Panc1 (cell line): ENCODE data around the gene LKAAEAR1. TPM values are rescaled to one million over a fixed set of nuclear protein-coding genes. Genes with fewer than 3 reads are reported as not detected.

Experiments
- ATAC-seq: fragments of 200-7000 bp; cut with Tn5 transposase; 2 replicates; pipeline ENCODE4 v1.9.1; 2020; ENCODE audit warnings: mild to moderate bottlenecking, moderate library complexity
- Bru-seq: library from RNA; stranded (reverse); fragments of 400-500 nt; gene quantifications from one replicate; lab custom pipeline; 2021; lab: Mats Ljungman, UMichigan
- BruChase-seq, 2 experiments: library from RNA; stranded (reverse); fragments of 400-500 nt; gene quantifications; one replicate each; lab custom pipeline; 2021; lab: Mats Ljungman, UMichigan
- BruUV-seq: library from RNA; stranded (reverse); fragments of 400-500 nt; replicated peaks from 2 replicates; lab custom pipeline; 2021; lab: Mats Ljungman, UMichigan
- CTCF ChIA-PET: fragments of 300-600 bp; sonication (Branson Sonifier 250); formaldehyde crosslinking; loops from one replicate; lab custom pipeline; 2022; ENCODE audit warnings: antibody characterized with exemption; lab: Charles Lee
- POLR2A ChIA-PET: fragments of 300-600 bp; sonication (Branson Sonifier 250); formaldehyde crosslinking; loops from one replicate; lab custom pipeline; 2022; ENCODE audit warnings: antibody characterized with exemption; lab: Charles Lee
- DNase-seq: peaks from one replicate; pipeline ENCODE4 v3.0.0-alpha.2; 2010; ENCODE audit warnings: low read depth, low spot score
- H3K27ac ChIP-seq: 2 replicates; pipeline ENCODE4 v1.5.1; 2011; ENCODE audit warnings: mild to moderate bottlenecking, low read length, inconsistent platforms
- H3K27me3 ChIP-seq: fragments of 200-500 bp; sonication (Bioruptor generic); 2 replicates; pipeline ENCODE4 v1.6.0; 2014; ENCODE audit warnings: low read length, inconsistent platforms; ENCODE audit not compliant: control insufficient read depth, insufficient read depth
- H3K36me3 ChIP-seq: fragments of 200-500 bp; sonication (Bioruptor generic); 2 replicates; pipeline ENCODE4 v1.5.1; 2014; ENCODE audit warnings: inconsistent platforms, mild to moderate bottlenecking, low read length, moderate library complexity; ENCODE audit not compliant: control insufficient read depth, insufficient read depth
- H3K4me1 ChIP-seq: 2 replicates; pipeline ENCODE4 v1.5.1; 2011; ENCODE audit warnings: inconsistent platforms, mild to moderate bottlenecking, low read length, moderate library complexity; ENCODE audit not compliant: control insufficient read depth, insufficient read depth
- H3K4me3 ChIP-seq, 2 experiments: 2 replicates each; pipeline ENCODE4 v1.5.1; 2011 to 2012; ENCODE audit warnings: low read depth in 2 of 2, low read length in 2 of 2, mild to moderate bottlenecking in 2 of 2, inconsistent platforms in 1 of 2, moderate library complexity in 1 of 2
- H3K9me3 ChIP-seq: fragments of 200-500 bp; sonication (Bioruptor generic); 2 replicates; pipeline ENCODE4 v1.5.1; 2014; ENCODE audit warnings: low read depth, mild to moderate bottlenecking, inconsistent platforms, low read length, moderate library complexity; ENCODE audit not compliant: control insufficient read depth, insufficient read depth
- CTCF ChIP-seq: fragments of 450-650 bp; IDR thresholded peaks from 2 replicates; pipeline ENCODE4 v1.5.1; 2017; ENCODE audit warnings: mild to moderate bottlenecking
- POLR2AphosphoS5 ChIP-seq: IDR thresholded peaks from 2 replicates; pipeline ENCODE4 v1.6.1; 2012; ENCODE audit warnings: mild to moderate bottlenecking, low read depth, low read length, moderate library complexity
- REST ChIP-seq, 2 experiments: IDR thresholded peaks; 2 replicates each; pipeline ENCODE4 v1.6.1; 2011 to 2012; ENCODE audit warnings: low read depth in 2 of 2, control low read depth in 1 of 2, low read length in 1 of 2, mild to moderate bottlenecking in 1 of 2, moderate library complexity in 1 of 2; ENCODE audit not compliant: insufficient read depth in 1 of 2
- SIN3A ChIP-seq: IDR thresholded peaks from 2 replicates; pipeline ENCODE4 v1.6.1; 2012; ENCODE audit warnings: low read depth, mild to moderate bottlenecking, low read length, moderate library complexity, borderline replicate concordance; ENCODE audit not compliant: insufficient read depth
- TCF7L2 ChIP-seq: IDR thresholded peaks from 2 replicates; pipeline ENCODE4 v1.6.1; 2011; ENCODE audit warnings: mild to moderate bottlenecking, low read depth, low read length, inconsistent platforms
- in situ Hi-C: cut with HindIII; loops from 2 replicates; pipeline ENCODE4 v1.10.0; 2016; ENCODE audit warnings: low sequenced_read_pairs, low pct_unique_long_range_greater_than_20kb
- intact Hi-C: fragments of 100-400 bp; cut with micrococcal nuclease; formaldehyde crosslinking; loops from one replicate; pipeline ENCODE4 v1.10.0; 2022; ENCODE audit not compliant: unreplicated experiment
- long read RNA-seq: library from polyadenylated mRNA; unstranded; transcript quantifications from one replicate; pipeline ENCODE4 v2.0.0, GENCODE V29; 2021; ENCODE audit not compliant: unreplicated experiment
- polyA plus RNA-seq: library from polyadenylated mRNA; unstranded; fragments of >200 nt; gene quantifications from one replicate; pipeline ENCODE4 v1.2.1, GENCODE V29; 2012; ENCODE audit warnings: missing spikeins; ENCODE audit not compliant: insufficient read length
- total RNA-seq: library from RNA; stranded (reverse); gene quantifications from one replicate; pipeline ENCODE4 v1.2.1, GENCODE V29; 2021; ENCODE audit not compliant: unreplicated experiment

The LKAAEAR1 gene, protein sequence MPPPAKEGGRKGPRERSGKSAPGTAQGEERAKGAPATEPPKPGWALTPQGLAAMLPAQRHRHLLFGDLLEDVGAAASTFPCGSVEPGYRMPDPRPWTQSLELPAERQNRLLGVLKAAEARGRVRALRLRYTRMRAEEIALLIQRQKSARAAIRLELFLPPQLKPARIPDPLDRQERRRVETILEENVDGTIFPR
- total RNA-seq = 0.67 TPM
- polyA plus RNA-seq = 0.94 TPM
- Bru-seq, nascent RNA = not detected
- BruChase-seq, experiment 1, labeled RNA remaining after a 2-hour chase = not detected
- BruChase-seq, experiment 2, labeled RNA remaining after a 6-hour chase = not detected
- long read RNA-seq, partial matches to known transcripts = 0 of 1 reads
- long read RNA-seq, other reads (novel, unspliced or antisense) = 1 of 1 reads

DNA sequence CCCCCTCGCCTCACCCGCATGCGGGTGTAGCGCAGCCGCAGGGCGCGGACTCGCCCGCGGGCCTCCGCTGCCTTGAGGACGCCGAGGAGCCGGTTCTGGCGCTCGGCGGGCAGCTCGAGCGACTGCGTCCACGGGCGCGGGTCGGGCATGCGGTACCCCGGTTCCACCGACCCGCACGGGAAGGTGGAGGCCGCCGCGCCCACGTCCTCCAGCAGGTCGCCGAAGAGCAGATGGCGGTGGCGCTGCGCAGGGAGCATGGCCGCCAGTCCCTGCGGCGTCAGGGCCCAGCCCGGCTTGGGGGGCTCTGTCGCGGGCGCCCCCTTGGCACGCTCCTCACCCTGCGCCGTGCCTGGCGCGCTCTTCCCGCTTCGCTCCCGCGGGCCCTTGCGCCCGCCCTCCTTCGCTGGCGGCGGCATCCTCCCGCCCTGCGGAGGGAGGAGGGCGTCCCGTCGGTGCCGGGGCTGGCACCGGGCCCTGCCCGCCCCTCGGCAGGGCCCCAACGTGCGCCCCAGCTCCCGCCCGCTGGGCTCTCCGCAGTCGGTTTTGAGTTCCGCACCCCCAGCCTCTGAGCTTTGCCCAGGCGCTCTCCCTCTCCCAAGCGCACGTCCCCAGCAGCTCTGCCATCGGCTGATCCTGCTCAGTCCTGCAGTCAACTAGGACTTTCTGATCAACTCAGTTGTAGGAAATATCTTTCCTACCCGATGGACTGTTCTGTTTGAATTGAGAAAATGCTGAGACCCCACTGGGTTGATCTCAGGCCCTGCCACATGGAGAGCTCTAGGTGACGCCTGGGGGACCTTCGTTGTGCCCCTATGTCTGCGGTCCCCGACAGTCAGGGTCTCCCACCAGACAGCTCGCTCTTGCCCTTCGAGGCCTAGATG, at the start of gene LKAAEAR1:
Gene LKAAEAR1, minus strand, starts transcription at position 595 of the 881 bp plus-strand sequence. Its CDS starts 179 bp downstream, at position 416.
- intact Hi-C loops = no loop called here
- DNase-seq = no peak
- CTCF ChIA-PET = interaction anchor here (0.6 to 1.9 kb wide), 5 partner anchors 21 to 36 kb away, joined by 3 to 7 read pairs (median 3); partner anchors contain the start of gene TCEA2
- no peaks in the 10 kb centered on the region for H3K27me3 ChIP-seq
- POLR2A ChIA-PET = no interaction called here
- no peaks in the 10 kb centered on the region for H3K36me3 ChIP-seq
- H3K4me1 ChIP-seq = peaks cover 11% of the 10 kb centered on the region
- ATAC-seq = peak; percentile 6
- no peaks in the 10 kb centered on the region for H3K9me3 ChIP-seq
- H3K4me3 ChIP-seq = peak within 1 kb of the TSS; percentile 50 to 56
- no peak within 1 kb of the TSS; the same call in 1 of the 2 replicates for H3K27ac ChIP-seq
- TF ChIP-seq CTCF (no peak; the same call in 1 of the 2 replicates), TCF7L2 (no peak), POLR2AphosphoS5 (no peak), REST (IDR thresholded peaks at IDR 0.05; ENCODE audit: insufficient read depth in 1 of 2, low read depth in 2 of 2, low read length in 1 of 2) (no peak), SIN3A (no peak)
- no TSS peak for BruUV-seq
- in situ Hi-C loops = no loop called here

- ChIA-PET POLR2A (no interaction called here), CTCF (no interaction called here)
- DNase-seq = no peak
- TF ChIP-seq REST (IDR thresholded peaks at IDR 0.05; ENCODE audit: insufficient read depth in 1 of 2, low read depth in 2 of 2, low read length in 1 of 2) = no peak
- TF ChIP-seq CTCF = peak; percentile 67
- BruUV-seq = no TSS peak
- intact Hi-C loops = no loop called here
- in situ Hi-C loops = no loop called here
- H3K4me3 ChIP-seq = no peak overlapping the region
- H3K27ac ChIP-seq = no peak overlapping the region
- H3K4me1 ChIP-seq = no peaks in the 10 kb centered on the region
- peaks cover 6% of the 10 kb centered on the region for H3K27me3 ChIP-seq
- ATAC-seq = peak; percentile 99
- no peaks in the 10 kb centered on the region for H3K9me3 ChIP-seq
- H3K36me3 ChIP-seq = no peaks in the 10 kb centered on the region
These were observed 47.2 kb upstream of the LKAAEAR1 start for GRCh38 chr20:64131406-64131805.
